ENCODE data around the gene CAMKMT.

CAMKMT gene

DNA sequence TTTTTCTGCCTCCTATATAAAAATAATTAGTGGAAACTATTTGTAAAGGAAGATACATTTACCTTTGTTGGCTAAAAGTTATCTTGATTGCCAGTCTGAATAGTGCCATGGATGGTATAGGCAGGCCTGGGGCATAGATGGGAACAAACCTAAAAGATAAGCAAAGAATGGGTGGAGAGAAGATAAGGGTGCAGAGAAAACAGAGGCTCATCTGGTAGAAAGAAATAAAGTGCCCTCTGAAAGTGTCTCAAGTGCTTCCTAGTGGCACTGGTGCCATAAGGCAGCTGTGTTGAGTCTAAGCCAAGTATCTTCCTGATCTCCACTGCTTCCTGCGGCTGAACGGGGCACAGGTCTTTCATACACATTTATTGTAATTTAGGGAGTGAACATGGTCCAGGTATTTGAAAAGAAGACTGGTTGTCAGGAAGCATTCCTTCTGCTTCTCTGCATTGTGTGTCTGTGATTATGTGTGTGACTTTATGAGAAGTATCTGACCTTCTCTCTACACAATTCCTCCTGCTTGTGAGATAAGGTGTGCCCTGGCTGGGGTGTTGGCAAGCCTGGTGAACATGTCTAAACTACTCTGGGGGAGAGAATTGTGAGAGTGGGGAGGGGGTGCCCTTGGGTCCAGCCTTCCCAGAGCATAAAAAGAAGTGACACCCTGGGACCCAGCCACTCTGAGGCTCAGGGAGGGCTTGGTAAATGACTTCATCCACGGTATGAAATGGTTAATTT lies 280.5 kb downstream of the CAMKMT start:
- no peak for DNase-seq (ENCODE audit: low read depth in 2 of 2, low spot score in 1 of 2)

GRCh38 chr2:44645937-44646336 lies 284.2 kb downstream of the CAMKMT start:
- no peak for DNase-seq (ENCODE audit: low read depth in 2 of 2, low spot score in 1 of 2)

DNA sequence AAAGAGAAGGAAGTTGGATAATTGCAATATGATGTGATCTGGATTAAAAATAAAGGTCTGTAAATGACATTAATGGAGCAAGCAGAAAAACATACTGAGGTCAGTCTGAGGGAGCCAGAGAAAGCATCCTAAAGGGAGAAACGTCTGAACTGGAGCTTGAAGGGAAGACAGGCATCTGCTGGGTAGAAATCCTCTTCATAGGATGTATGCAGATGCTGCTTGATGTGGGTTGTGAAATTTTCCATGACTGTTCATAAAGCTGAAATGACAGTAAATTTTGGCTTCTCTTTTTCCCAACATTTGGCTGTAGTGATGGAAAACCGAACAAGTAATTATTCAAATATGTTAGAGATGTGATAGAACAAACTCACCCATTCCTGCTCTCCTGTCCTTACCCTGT lies 287.6 kb downstream of the CAMKMT start:
- DNase-seq (ENCODE audit: low read depth in 2 of 2, low spot score in 1 of 2): no peak

GRCh38 chr2:44650796-44651195 lies 289.0 kb downstream of the CAMKMT start:
- no peak for DNase-seq (ENCODE audit: low read depth in 2 of 2, low spot score in 1 of 2)

GRCh38 chr2:44651974-44652373 lies 290.2 kb downstream of the CAMKMT start:
- DNase-seq (ENCODE audit: low read depth in 2 of 2, low spot score in 1 of 2): no peak

DNA sequence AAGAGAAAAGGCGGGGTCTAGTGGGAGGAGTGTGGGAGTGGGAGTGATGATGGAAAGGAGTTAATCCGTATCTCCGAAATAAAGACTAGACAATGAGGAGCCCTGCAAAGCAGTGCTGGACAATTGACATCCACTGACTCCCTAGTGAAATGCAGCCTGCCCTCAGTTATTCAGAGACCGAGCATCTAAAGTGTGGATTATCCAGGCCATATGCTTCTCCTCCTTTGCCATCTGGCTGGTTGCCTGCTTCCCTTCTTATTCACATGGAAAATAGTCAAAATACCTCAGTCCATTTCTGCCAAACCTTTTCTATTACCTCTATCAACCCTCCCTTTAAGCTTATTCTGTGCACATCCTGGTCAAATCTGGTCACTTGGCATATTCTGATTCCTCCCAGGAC lies 291.0 kb downstream of the CAMKMT start:
- DNase-seq (ENCODE audit: low read depth in 2 of 2, low spot score in 1 of 2): no peak

DNA sequence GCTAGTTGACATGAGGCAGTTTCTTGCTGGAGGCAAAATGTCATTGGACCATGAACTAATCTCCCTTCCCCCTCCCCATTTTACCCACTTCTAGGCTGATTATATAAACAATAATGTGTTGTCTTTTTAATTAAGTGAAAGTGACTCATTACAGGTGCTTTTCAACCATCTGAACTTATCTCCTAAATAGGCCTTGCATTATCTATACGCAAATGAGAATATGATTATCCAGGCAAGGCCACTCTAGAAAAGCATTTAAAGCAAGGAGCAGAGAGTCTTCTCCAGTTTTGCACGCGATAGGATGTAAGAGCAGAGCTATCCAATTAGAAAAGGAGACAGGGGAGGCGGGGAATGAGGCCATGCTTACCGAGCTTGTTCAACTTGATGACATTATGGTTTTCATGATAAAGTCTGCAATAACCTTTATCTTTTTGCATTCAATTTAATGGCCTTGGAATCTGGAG lies 293.7 kb downstream of the CAMKMT start:
- DNase-seq (ENCODE audit: low read depth in 2 of 2, low spot score in 1 of 2): no peak

DNA sequence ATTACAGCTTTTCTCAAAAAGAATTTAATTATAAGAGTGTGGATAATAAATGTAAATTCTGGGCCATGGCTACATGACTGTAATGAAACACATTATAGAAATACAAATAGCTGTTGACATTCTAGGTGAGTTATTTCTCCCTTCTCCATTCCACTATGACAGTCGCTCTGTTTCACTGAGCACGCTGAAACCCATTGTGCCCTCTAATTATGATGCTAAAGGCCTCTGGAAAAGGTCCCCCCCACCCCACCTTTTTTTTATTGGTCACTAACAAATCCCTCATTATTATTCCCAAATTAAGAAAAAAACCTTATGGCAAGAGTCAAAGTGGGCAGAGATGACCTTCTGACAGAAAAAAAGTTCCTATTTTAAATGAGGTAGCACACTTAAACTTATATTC lies 294.7 kb downstream of the CAMKMT start:
- DNase-seq (ENCODE audit: low read depth in 2 of 2, low spot score in 1 of 2): no peak

DNA sequence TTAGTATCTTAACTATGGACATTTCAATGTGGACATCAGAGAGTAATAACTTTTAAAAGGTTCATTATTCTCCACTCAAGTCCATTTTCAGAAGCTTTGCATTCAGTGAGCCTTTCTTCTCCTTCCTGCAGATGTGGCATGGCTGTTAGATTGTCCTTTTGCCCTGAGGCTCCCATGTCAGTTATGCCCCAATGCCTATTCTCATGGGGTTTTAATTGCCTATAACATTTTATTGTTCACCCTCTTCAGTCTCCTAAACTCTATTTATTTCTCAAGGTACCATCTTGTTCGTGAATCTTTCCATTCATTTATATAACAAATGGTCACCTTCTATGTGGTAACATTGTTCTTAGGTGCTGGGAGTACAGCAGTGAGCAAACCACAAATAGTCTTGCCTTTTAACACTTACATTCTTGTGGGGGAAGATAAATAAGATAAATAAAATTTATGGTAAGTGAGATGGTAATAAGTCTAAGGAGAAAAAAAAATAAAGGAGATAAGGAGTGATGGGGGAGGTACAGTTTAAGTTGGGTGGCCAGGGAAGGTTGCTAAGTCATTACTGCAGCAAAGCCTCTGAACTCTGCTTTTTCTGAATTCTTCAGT lies 301.8 kb downstream of the CAMKMT start:
- no peak for DNase-seq (ENCODE audit: low read depth in 2 of 2, low spot score in 1 of 2)

DNA sequence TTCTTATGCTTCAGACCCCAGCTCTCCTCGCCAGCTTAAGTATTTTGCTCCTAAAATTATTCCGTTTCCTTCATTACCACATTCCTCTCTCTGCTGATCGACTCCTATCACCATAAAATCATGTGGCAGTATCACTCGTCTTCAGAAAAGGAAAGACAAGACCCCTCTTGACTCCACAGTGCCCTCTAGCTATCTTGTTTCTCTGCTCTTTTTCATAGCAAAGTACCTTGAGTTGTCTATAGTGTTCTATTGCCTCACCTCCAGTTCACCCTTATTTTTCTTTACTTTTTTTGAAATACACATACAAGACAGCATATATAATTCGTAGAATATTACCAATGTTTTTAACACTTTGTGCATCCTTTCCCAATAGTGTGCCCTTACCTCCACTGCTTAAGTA lies 306.6 kb downstream of the CAMKMT start:
- DNase-seq (ENCODE audit: low read depth in 2 of 2, low spot score in 1 of 2): no peak

DNA sequence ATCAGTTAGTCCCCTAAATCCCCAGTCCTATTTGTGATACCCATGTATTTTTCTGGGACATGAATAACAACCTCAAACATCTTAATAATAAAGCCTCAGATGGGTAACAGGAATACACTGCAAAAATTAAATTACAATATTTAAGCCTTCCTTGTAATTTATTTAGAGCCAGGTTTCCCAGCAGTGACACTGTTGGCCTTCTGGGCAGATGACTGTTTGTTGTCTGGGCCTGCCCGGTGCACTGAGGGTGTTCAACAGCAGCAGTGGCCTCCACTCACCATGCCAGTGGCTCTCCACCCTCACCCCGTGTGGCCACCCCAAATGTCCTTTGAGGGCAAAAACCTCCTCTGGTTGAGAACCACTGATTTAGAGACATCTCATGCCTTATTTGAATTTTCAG lies 309.5 kb downstream of the CAMKMT start:
- no peak for DNase-seq (ENCODE audit: low read depth in 2 of 2, low spot score in 1 of 2)

DNA sequence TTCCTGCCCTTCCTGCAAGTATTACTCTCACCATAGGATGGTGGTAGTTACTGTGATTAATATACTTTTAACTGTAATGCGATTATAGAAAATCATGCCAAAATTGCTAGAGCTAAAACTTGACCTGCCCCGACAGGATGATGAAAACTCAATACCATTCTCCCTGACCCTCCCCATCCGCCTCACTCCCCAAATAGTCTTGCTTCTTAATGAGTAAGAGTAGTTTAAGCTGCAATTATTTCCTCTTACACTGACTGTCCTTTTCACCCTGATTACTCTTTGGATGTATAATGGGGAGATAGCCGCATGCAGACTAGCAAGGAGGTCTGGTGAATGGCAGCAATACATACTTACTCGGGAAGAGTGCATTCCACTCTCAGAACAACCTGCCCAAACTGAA lies 310.2 kb downstream of the CAMKMT start:
- no peak for DNase-seq (ENCODE audit: low read depth in 2 of 2, low spot score in 1 of 2)

GRCh38 chr2:44672431-44672830 lies 310.7 kb downstream of the CAMKMT start:
- DNase-seq (ENCODE audit: low read depth in 2 of 2, low spot score in 1 of 2): no peak

GRCh38 chr2:44674473-44675284 lies 312.9 kb downstream of the CAMKMT start:
- no peak for DNase-seq (ENCODE audit: low read depth in 2 of 2, low spot score in 1 of 2)

- no peak for DNase-seq (ENCODE audit: low read depth in 2 of 2, low spot score in 1 of 2)
These were observed 314.6 kb downstream of the CAMKMT start for GRCh38 chr2:44676379-44676778.

- DNase-seq (ENCODE audit: low read depth in 2 of 2, low spot score in 1 of 2): no peak
These were observed 317.8 kb downstream of the CAMKMT start for GRCh38 chr2:44679584-44679983.

DNA sequence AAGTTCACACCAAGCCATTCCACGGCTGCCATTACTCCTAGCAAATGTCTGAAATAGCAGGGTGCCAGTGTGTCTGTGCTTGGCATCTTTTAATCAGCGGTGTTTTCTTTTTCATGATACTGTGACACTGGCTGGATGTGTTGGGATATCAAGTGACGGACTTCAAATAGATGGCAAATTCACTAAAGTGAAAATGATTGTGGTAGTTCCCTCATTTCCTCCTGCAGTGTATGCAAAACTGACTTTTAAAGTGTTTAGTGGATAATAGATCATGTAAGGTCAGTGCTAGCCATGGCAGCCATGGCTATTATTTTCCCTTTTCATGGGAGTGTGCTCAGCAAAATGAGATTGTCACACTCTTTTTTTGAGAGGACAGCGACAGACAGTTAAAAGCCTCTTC lies 318.2 kb downstream of the CAMKMT start:
- no peak for DNase-seq (ENCODE audit: low read depth in 2 of 2, low spot score in 1 of 2)

DNA sequence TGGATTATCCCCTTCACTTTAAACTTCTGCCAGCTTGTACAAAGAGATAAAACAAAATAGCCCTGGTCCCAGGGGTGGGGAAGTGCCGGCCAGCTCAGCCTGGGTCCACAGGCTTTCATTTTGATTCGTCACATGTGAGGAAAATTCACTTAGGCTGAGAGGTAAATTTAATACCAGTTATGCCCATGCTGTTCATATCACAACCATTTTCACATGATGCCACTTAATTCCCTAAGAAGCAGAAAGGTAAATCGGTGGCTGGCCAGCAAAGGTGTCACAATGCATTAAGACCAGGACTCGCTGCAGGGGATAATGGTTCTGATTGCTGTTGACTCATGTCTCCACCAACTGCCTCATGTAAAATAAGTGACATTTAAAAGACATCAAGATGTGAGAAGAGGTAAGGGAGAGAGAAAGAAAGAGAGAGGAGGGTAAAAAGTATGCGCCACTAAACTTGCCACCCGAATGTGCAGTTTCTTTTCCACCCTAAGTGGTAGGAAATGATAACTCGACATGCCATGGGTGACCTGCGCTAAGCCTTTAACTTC lies 318.8 kb downstream of the CAMKMT start:
- no peak for DNase-seq (ENCODE audit: low read depth in 2 of 2, low spot score in 1 of 2)

DNA sequence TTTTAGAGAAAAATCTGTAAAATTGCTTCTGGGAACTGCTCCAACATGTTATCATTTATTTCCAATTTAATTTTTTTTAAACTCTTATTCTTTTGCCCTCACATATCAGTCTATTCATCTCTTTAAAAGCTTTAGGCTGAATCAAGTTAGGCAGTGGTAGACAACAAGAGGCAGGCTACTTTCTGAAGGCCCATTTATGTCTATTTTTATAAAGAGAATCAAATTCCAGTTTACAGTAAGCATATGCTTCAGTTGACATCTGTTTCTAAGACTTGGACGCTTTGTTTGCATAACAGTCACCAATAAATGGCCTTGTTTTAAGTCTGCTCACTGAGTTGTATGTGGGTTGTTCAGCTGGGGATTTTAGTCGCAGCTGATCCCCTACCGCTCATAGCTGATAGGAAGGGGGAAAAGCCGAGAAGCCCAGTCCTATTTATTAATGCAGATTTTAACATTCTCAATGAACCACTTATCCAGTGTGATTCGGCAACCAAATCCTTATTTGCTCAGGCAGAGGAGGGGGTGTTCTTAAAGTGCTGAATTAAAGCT lies 319.3 kb downstream of the CAMKMT start:
- no peak for DNase-seq (ENCODE audit: low read depth in 2 of 2, low spot score in 1 of 2)

- DNase-seq (ENCODE audit: low read depth in 2 of 2, low spot score in 1 of 2): no peak
These were observed 320.7 kb downstream of the CAMKMT start for GRCh38 chr2:44682459-44682858.

DNA sequence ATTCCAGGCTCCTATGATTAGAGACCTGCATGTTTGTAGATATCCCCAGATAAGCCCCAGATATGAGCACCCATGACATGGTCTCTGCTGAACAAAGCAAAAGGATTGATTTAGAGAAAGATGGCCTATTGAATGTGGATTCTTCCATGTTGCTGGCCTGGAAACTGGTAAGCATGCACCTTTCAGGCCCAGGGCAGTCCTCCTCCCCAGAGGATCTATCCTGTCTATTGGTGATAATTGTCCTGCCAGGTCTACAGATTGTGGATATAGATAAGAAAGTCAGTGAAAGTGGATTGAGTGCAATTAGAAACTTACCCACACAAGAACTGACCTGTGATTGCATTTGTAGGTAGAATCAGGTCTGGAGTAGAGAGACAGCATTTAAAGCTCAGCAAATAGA lies 322.8 kb downstream of the CAMKMT start:
- DNase-seq (ENCODE audit: low read depth in 2 of 2, low spot score in 1 of 2): no peak

- no peak for DNase-seq (ENCODE audit: low read depth in 2 of 2, low spot score in 1 of 2)
These were observed 324.8 kb downstream of the CAMKMT start for GRCh38 chr2:44686561-44686960.

Data from stimulated activated CD8-positive, alpha-beta memory T cell treated with anti-CD3 and anti-CD28 coated beads, Interleukin-4, amount 100 ng/mL, for 1 hour (primary cell).